ENCODE data around the gene SEPTIN2.

DNA sequence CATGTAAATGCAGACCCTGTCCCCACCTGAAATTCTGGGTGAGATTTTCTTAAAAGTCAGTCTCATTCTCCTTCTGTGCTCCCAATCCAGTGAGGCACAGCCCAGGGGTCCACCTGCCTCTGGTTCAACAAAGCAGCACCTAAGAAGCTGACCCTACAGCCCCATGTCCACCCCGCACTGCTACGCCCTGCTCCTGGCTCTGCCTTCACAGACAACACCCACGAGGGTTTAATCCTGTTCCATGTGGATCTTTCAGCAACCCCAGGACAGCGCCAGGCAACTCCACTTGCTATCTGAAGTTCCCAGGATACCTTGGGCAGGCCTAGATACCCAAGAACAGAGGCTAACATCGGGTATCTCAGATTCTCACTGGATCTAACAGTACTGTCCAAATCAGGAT is 45.2 kb upstream of the SEPTIN2 start:
- TF ChIP-seq, protein P1, sequence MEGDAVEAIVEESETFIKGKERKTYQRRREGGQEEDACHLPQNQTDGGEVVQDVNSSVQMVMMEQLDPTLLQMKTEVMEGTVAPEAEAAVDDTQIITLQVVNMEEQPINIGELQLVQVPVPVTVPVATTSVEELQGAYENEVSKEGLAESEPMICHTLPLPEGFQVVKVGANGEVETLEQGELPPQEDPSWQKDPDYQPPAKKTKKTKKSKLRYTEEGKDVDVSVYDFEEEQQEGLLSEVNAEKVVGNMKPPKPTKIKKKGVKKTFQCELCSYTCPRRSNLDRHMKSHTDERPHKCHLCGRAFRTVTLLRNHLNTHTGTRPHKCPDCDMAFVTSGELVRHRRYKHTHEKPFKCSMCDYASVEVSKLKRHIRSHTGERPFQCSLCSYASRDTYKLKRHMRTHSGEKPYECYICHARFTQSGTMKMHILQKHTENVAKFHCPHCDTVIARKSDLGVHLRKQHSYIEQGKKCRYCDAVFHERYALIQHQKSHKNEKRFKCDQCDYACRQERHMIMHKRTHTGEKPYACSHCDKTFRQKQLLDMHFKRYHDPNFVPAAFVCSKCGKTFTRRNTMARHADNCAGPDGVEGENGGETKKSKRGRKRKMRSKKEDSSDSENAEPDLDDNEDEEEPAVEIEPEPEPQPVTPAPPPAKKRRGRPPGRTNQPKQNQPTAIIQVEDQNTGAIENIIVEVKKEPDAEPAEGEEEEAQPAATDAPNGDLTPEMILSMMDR (IDR thresholded peaks at IDR 0.05): no peak
- TF ChIP-seq POLR2A (IDR thresholded peaks at IDR 0.05): no peak

Measured in uterus (tissue), 2 donors.